UCSD-AML1 (cell line): ENCODE results near the gene RNF183.
A peak's percentile ranks its signal among the peaks of the same experiment; 100 is the strongest.

Source experiments
- DNase-seq: peaks from one replicate; lab custom pipeline; 2025; ENCODE audit not compliant: unreplicated experiment; lab: John Stamatoyannopoulos, UW

The RNF183 gene, protein sequence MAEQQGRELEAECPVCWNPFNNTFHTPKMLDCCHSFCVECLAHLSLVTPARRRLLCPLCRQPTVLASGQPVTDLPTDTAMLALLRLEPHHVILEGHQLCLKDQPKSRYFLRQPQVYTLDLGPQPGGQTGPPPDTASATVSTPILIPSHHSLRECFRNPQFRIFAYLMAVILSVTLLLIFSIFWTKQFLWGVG

DNA sequence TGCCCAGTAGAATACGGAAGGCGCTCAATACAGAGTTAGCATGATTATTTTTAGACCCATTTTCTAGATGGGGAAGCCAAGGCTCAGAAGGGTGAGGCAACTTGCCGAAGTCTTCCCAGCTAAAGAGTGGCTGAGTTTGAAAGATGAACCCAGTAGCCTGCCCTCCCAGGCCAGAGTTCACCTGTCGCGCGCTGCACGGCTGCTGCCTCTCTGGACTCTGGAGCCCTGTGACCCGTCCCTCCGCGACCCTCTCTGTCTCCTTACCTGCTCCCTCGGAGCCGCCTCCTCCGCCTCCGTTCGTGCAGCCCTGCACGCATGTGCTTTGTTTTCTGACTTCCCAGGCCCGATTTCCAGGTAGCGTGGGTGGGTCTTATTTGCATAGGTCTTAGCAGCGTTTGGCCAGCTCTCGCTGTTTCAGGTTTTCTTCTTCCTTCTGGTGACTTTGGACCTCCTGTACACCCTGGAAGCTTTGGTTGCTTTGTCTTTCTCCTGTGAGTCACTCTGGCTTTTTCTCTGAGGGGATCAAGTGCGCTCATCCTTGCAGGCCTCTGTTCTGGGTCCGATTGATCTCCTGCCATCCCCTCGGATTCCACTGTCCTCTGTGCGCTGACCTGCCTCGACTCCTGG is at the start of gene RNF183:
Gene RNF183 (minus strand): TSS at position 585 of the 627 bp plus-strand sequence. CDS start 5,192 bp downstream, outside the sequence.
- no peak for DNase-seq

DNA sequence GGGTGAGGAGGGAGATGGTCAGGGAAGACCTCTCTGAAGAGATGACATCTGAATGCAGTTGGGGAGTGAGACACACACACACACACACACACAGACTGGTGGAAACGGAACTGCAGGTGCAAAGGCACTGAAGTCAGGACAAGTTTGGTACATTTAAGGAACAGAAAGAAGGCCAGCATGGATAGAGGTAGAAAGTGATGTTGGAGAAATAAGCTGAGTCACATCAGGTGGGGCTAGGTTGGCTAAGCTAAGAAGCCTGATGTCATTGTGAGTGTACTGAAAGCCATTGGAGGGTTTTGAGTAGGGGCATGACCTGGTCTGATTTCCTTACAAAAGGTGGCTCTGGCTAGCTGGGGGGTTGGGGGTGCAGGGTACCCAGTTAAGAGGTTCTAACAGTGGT is 49.2 kb upstream of the RNF183 start:
- no peak for DNase-seq

DNA sequence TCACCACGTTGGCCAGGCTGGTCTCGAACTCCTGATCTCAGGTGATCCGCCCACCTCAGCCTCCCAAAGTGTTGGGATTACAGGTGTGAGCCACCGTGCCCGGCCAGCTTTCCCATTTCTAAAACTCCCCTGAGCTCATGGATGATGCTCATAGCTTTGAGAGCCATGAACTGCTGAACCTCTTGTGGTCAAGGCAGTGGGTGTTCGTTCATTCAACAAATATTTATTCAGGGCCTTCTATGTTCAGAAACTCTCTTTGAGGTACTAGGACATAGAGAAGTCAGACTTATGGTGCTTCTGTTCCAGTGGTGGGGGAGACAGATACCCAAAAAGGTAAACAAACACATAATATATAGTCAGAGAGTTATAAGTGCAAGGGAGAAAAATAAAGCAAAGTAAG is 48.8 kb upstream of the RNF183 start:
- DNase-seq = no peak

DNA sequence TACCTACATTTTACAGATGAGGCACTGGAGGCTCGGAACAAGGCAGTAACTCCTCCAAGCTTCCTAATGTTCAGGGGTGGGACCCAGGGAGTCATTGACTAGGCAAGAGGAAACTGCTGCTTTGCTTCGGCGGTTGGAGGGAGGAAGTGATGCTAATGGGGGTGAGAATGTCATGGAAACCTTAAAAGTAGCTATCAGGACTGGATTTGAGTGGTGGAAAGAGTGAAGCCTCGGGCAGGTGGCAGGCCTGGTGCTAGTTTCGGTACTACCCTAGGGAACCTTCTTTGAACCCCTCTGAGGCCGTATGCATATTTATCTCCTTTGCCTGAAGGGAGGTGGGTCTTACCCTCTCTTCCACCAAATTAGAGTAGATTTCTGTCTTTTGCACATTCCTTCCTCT is 47.8 kb upstream of the RNF183 start:
- peak; percentile 62 for DNase-seq

DNA sequence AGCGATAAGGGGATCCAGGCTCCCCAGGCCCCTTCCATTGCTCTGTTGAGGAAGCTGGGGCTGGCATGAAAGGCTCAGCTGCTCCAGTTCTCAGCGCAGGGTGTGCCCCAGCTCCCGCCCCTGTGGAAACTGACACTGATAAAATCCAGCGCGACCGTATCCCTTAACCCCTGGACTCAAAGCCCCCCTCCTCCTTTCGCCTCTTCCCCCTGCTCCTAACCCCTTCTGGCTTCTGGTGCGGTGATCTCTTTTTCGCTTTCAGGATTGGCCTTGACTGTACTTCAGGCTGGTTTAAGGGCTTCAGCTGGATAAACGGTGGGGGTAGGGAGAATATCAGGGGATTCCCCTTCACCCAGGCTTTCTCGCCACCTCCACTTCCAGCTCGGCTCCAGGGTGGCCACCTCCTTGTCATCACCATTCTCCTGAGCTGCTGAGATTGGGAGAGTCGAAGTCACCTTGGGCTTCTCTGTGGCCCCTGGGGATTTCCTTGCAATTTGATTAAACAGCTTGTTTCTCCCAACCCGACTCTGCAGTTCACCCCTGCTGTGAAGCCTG is 47.0 kb upstream of the RNF183 start:
- no peak for DNase-seq

DNA sequence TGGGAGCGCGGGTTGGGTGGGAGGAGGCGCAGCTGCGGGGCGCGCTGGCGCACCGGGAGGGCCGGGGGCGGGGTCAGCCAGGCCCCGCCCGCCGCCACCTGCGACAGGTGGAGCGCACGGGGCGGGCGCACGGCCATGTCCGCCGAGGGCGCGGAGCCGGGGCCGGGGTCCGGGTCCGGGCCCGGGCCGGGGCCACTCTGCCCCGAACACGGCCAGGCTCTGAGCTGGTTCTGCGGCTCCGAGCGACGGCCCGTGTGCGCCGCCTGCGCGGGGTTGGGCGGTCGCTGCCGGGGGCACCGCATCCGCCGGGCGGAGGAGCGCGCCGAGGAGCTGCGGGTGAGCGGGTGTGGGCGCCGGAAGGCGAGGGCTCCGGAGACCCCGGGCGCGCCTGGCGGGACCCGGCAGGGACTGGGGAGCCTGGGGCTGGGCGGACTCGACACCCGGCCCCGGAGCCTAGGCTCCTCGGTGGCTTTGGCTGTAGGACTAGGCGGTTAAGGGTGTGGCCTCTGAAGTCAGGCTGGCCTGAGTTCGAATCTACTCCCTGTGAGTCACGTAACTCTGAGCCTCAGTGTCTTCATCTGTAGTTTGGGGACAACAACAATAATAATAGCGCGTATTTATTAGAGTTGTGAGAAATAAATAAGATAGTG is 46.4 kb upstream of the RNF183 start, which contains the start of gene BSPRY:
Gene BSPRY (plus strand): TSS at position 97 of the 650 bp plus-strand sequence. CDS start 39 bp downstream, at position 136.
- DNase-seq = no peak

DNA sequence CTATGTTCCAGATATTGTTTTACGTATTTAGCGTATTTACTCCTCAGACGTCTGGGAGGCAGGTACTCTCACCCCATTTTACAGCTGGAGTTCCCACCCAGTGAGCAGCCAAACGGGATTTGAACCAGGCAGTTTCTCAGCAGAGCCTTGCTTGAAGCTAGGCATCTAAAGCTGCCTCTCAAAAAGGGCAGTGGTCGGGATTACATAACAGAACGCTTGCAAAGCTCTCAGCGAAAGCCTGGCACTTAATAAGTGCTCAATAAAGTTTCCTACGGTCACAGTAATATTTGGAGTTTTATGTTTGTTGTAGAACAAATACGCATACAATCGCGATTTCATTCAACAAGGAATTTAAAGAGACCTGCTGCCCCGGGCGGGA is 45.9 kb upstream of the RNF183 start:
- no peak for DNase-seq

DNA sequence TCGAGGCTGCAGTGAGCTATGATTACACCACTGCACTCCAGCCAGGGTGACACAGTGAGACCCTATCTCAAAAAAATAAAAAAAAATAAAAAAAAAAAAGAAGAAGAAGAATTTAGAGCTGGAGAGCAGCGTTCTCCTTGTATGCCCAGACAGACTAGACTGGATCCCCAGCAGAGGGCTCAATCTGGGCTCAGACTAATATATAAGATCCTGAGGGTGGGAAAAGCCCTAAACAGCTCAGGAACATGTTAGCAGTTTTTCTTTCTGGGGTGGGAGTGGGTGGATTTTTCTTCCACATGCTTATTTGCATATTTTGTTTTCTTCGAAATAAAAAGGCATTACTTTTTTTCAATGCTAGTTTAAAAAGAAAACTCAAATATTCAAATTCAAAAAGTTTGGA is 45.3 kb upstream of the RNF183 start:
- no peak for DNase-seq

DNA sequence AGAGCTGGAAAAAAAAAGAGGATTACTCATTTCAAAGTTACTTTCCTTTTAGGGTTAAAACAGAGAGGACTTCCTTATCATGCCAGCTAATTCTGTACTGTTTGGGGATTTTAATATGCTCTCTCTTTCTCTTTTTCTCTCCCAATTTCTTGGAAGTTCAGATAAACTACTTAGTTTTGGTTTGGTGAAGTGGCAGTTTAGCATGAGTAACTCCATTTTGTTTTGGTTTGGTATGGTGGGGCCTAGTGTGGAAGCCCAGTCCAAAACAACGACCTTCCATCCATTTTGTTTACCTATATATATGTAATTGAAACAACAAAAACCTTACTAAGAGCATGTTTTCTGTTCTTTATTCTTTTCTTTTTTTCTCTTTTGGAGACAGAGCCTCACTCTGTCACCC is 42.5 kb upstream of the RNF183 start:
- DNase-seq = no peak

DNA sequence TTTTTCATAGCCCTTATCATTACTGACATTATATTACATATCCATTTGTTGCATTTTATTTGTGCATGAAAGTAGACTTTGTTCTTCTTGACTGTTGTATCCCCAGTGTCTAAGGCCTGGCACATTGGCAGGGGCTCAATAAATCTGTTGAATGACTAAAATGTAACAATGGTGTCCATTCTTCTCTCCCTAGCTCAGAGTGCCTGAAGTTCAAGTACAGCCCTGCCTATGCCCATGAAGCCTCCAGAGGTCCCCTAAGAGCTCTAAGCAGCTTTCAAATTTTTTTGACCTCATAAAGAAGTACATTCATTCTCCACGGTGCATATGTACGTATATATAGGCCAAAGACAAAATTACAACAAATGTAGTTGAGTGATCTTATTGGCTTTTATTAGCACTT is 42.0 kb upstream of the RNF183 start:
- no peak for DNase-seq

DNA sequence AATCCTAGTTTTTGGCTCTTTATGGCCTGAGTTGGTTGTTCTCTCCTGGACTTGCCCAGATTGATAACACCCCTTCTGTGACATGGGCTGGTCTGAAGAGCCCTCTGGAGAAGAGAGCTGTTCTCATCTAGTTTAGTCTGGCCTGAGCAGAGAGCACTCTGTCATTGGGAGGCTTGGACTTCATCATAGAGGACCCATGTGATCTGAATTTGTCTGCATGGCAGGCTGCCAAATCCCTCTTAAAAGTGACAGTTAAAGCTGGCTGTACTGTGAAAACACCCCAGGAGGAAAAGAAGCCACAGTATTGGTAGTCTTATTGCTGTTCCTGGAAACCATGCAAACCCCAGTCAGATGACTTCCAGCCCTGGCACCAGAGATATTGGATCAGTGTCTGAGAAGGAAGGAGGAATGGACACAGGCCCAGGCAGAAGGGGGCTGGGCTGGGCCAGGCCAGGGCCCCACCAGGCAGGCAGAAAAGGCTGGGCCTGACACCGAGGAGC is 40.6 kb upstream of the RNF183 start:
- DNase-seq = peak; percentile 71

DNA sequence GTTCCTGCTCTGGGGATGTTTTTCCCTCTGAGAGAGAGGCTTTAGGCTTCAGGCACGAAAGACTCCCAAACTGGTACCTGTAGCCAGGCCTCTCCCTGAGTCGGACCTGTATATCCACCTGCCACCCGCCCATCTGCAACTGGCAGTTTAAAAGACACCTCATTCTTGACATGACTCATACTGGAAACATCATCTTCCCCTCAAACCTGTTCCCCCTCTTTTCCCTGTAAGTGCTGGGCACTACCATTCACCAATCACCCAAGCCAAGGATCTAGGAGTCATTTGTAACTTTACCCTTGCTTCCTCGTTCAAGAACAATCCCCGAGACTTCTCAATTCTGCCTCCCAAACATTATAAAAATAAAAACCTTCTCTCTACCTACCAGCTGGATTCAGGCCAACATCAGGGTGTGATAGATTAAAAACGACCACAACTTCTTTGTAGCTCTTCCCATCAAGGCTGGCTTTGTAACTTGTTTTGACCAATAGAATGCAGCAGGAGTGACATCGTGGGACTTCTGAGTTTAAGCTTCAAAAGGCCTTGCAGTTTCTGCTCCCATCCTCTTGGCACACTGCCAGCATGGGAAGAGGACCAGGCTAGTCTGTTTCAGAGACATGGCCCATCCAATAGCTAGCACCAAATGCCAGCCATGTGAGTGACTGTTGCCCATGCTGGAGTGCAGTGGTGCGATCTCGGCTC is 38.7 kb upstream of the RNF183 start:
- DNase-seq = no peak

DNA sequence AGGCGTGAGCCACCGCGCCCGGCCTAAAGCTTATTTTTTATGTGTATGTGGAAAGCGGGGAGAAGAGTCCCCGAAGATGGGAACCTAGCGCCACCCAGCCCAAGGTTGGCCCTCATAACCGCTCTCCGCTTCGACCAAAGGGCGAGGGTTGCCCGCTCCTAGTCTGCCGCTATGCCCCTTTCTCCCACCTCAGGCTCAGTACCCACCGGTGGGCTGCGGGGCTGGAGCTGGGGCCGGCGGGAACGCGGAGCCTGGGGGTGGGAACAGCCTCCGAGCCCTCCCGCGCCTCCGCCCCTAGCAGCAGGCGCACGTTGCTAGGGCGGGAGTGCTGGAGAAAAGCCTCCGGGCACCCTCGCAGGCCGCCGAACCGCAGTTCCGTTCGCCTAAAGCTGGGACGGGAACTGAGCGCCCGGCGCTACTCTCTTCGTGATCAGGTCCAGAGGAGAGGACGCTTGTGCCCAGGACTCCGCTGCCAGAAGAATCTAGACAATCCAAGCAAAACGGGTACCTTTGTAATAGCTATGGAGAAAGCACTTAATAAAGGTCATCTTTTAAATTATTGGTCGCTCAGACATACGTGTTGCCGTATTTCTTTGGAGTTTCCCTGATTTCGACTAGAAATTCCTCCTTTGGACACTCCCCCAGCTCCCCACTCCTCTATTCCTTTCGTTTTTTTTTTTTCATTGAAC is 37.0 kb upstream of the RNF183 start, which contains the start of gene WDR31:
Gene WDR31 (minus strand): TSS at position 265 of the 689 bp plus-strand sequence. CDS start 8,253 bp downstream, outside the sequence.
- DNase-seq = peak; percentile 90

DNA sequence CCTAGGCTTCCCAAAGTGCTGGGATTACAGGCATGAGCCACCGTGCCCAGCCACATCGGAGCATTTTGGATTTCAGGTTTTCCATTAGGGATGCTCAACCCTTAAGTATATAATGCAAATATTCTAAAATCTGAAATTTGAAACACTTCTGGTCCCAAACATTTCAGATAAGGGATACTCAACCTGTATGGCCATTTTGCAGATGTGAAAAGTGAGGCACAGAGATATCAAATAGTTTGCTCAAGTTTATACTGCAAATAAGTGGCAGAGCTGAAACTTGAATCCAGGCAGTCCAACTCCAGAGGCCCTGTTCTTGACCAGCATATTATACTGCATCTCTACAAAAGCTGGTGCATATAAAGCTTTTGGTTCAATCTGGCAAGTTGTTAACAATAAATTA is 34.5 kb upstream of the RNF183 start:
- no peak for DNase-seq

DNA sequence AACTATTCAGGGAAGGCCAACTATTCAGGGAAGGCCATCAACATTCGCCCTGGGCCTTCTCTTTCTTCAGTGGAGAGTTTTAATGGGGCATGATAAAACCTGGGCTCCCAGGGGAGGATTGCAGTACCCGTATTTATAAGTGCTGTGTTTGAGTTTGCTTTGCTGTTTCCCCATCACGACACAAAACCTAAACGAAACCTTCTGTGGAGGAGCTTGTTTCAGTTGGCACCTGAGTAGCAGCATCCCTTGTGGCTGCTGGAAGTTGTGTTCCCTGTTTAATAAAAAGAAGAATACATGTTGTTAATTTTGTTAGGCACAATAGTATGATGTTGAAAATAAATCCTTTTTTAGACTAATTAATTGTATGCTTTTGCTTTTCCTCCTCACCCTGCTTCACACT is 28.6 kb upstream of the RNF183 start:
- DNase-seq = no peak

DNA sequence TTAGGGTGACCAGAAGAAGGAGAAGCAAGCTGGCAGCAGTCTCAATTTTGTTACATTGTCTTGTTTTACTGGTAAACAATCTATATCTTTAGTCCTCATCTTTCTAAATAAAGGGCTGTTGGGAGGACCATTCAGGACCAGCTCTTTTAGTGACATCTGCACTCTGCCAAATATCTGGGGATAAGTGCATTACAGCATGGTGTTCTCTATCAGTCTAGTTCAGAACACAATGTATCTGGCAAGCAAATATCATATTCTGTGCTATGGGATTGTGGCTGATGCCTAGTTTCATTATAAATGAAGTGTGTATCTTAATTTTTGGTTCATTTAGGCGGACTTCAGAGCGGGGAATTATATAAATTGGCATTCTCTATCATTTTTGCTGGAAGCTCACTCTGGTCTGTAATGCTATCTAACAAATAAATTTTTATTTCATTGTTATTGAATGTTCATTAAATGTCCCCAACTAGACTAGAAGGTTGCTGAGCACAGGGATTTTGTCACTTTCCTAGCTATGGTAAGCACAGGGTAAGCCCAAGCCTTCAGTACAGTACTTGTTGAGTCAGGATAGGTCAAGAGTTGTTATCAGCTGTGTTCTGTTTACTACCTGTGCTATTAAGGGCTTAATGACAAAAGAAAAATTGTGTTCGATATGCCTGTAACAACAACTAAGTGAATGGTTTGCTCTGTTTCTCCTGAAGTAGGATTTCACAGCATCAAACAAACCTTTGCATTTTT is 25.0 kb upstream of the RNF183 start:
- DNase-seq = no peak

DNA sequence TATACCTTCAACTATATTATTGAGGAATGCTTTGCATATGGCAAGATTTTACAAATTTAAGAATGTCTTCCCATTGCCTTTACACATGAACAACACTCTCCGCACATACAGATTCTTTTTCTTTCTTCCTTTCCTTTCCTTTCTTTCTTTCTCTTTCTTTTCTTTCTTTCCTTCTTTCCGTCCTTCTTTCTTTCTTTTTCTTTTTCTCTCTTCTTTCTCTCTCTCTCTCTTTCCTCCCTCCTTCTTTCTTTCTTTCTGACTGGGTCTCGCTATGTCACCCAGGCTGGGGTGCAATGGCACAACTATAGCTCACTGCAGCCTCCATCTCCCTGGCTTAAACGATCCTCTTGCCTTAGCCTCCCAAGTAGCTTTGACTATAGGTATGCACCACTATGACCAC is 23.1 kb upstream of the RNF183 start:
- DNase-seq = no peak

DNA sequence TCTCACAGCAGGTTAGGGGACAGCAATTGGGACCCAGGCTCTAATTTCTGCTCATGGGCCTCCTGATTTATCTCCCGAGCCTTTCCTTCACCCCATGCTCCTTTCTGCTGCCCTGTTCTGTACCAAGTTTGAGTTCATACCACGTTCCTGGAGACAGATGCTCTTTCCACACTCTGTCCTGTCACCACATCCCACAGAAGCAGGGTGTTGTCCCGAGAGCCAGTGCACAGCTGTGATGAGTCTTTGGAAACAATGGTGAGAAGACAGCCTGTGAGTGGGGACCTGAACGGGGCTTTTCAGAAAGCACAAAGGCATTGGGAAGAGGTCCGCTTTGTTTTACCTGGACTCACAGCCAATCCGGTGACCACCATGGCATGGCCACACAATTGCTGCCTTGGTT is 19.5 kb upstream of the RNF183 start:
- DNase-seq = no peak

DNA sequence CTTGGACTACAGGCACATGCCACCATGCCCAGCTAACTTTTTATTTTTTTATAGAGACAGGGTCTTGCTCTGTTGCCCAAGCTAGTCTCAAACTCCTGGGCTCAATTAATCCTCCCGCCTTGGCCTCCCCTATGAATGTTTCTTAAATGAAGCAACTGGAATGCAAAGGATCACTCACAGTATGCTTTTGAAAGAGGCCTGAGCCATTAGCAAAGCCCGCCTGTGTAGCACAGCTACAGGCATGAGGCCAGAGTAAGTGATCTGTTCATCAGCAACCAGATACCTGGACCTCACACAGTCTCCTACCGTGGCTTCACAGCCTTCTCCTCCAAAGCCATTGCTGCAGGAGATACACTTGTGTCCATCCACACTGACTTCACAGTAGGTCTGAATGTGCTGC is 16.9 kb upstream of the RNF183 start:
- DNase-seq = no peak

DNA sequence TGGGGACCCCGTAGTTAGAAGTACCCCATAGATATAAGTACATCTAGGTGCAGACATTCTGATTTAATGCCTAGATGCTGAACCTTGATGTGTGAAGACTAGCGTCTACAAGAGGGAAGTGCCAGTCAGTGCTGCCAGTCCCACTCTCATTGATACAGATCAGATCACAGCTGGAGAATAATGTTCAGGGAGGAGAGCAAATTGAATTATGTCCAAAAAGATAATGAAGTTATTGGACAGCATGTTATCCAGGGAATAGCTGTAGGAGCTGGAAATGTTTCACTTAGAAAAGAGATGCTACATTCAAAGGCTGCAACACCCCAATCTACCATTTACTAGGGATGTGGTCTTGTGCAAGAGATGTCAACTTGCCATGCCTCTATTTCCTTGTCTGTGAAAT is 15.9 kb upstream of the RNF183 start:
- no peak for DNase-seq
